HCT116 (cell line): ENCODE data around the gene HERPUD2. TPM values are rescaled to one million over a fixed set of nuclear protein-coding genes. Genes with fewer than 3 reads are reported as not detected.

ENCODE experiments used
- ATAC-seq: fragments of 200-7000 bp; cut with Tn5 transposase; 2 replicates; pipeline ENCODE4 v1.9.1; 2020; ENCODE audit warnings: mild to moderate bottlenecking, moderate library complexity
- BruUV-seq: library from RNA; stranded (reverse); fragments of 400-500 nt; replicated peaks from 2 replicates; lab custom pipeline; 2021; lab: Mats Ljungman, UMichigan
- CTCF ChIA-PET: fragments of 300-600 bp; sonication (Branson Sonifier 250); formaldehyde crosslinking; loops from one replicate; lab custom pipeline; 2021; ENCODE audit warnings: antibody characterized with exemption; lab: Charles Lee
- POLR2A ChIA-PET: fragments of 300-600, 350-600 bp; sonication (Branson Sonifier 250); formaldehyde crosslinking; loops from one replicate; lab custom pipeline; 2021; ENCODE audit warnings: antibody characterized with exemption; lab: Charles Lee
- RAD21 ChIA-PET, 2 experiments: fragments of 300-600 bp; sonication (Branson Sonifier 250); formaldehyde crosslinking; loops; one replicate each; lab custom pipeline; 2023; ENCODE audit warnings: low total read pairs in 2 of 2; ENCODE audit not compliant: uncharacterized antibody in 2 of 2, unreplicated experiment in 2 of 2, low non-redundant PET in 1 of 2; lab: Charles Lee
- DNase-seq: peaks from one replicate; pipeline ENCODE4 v3.0.0-alpha.2; 2010; ENCODE audit warnings: low read depth, low spot score
- H2AFZ ChIP-seq: fragments of 200-600 bp; shearing (Covaris generic), sonication (generic); 2 replicates; pipeline ENCODE4 v1.6.1; 2017; ENCODE audit warnings: low read depth, mixed run types, mixed read lengths, antibody characterized with exemption, low read length; ENCODE audit not compliant: poor library complexity, severe bottlenecking
- H3K27ac ChIP-seq: 2 replicates; pipeline ENCODE4 v1.5.1; 2012; ENCODE audit warnings: low read depth, low read length
- H3K27me3 ChIP-seq: fragments of 200-600 bp; sonication (generic); 2 replicates; pipeline ENCODE4 v1.6.1; 2016; ENCODE audit warnings: mixed run types, low read length, mixed read lengths; ENCODE audit not compliant: insufficient read depth
- H3K36me3 ChIP-seq, 2 experiments: fragments of 200-500 bp in 1 of 2; fragments of 200-600 bp in 1 of 2; sonication (Bioruptor generic) in 1 of 2; sonication (generic) in 1 of 2; 2 replicates each; pipeline versions ENCODE4 v1.5.1 to v1.6.1; 2014 to 2016; ENCODE audit warnings: low read length in 2 of 2, inconsistent platforms in 1 of 2, mixed read lengths in 1 of 2, mixed run types in 1 of 2; ENCODE audit not compliant: insufficient read depth in 2 of 2, control insufficient read depth in 1 of 2
- H3K4me1 ChIP-seq, 2 experiments: fragments of 200-600 bp in 1 of 2; sonication (generic) in 1 of 2; 2 replicates each; pipeline versions ENCODE4 v1.5.1 to v1.6.1; 2012 to 2017; ENCODE audit warnings: low read length in 2 of 2, inconsistent platforms in 1 of 2, mild to moderate bottlenecking in 1 of 2, mixed read lengths in 1 of 2, mixed run types in 1 of 2, moderate library complexity in 1 of 2; ENCODE audit not compliant: insufficient read depth in 2 of 2, control insufficient read depth in 1 of 2
- H3K4me2 ChIP-seq: fragments of 200-600 bp; sonication (generic); 2 replicates; pipeline ENCODE4 v1.6.1; 2017; ENCODE audit warnings: mixed run types, low read length, mixed read lengths
- H3K4me3 ChIP-seq, 2 experiments: fragments of 200-600 bp in 1 of 2; sonication (generic) in 1 of 2; replicated peaks in 1 of 2; 2 replicates each; pipeline ENCODE4 v1.5.1; 2011 to 2016; ENCODE audit warnings: low read length in 2 of 2, control low read depth in 1 of 2, low read depth in 1 of 2, mild to moderate bottlenecking in 1 of 2, mixed read lengths in 1 of 2, mixed run types in 1 of 2
- H3K79me2 ChIP-seq: fragments of 200-600 bp; sonication (generic); 2 replicates; pipeline ENCODE4 v1.6.1; 2017; ENCODE audit warnings: mild to moderate bottlenecking, mixed run types, low read length, moderate library complexity, mixed read lengths; ENCODE audit not compliant: insufficient read depth
- H3K9ac ChIP-seq: fragments of 200-600 bp; sonication (generic); 2 replicates; pipeline ENCODE4 v1.6.1; 2016; ENCODE audit warnings: low read length, mixed read lengths
- H3K9me2 ChIP-seq: fragments of 200-600 bp; sonication (generic), shearing (Covaris generic); 2 replicates; pipeline ENCODE4 v1.6.1; 2017; ENCODE audit warnings: mixed run types, mild to moderate bottlenecking, moderate library complexity; ENCODE audit not compliant: insufficient read depth
- H3K9me3 ChIP-seq, 2 experiments: fragments of 200-500 bp in 1 of 2; fragments of 200-600 bp in 1 of 2; sonication (Bioruptor generic) in 1 of 2; sonication (generic) in 1 of 2; 2 replicates each; pipeline ENCODE4 v1.6.1; 2014 to 2017; ENCODE audit warnings: low read length in 2 of 2, mixed read lengths in 2 of 2, inconsistent platforms in 1 of 2, low read depth in 1 of 2, mild to moderate bottlenecking in 1 of 2, mixed run types in 1 of 2, moderate library complexity in 1 of 2; ENCODE audit not compliant: control insufficient read depth in 1 of 2, insufficient read depth in 1 of 2
- H4K20me1 ChIP-seq: fragments of 200-600 bp; sonication (generic), shearing (Covaris generic); 2 replicates; pipeline ENCODE4 v1.6.1; 2017; ENCODE audit warnings: mixed run types, mild to moderate bottlenecking, moderate library complexity; ENCODE audit not compliant: insufficient read depth
- ATF3 ChIP-seq: IDR thresholded peaks from 2 replicates; pipeline ENCODE4 v1.6.1; 2012
- CBX3 ChIP-seq: IDR thresholded peaks from 2 replicates; pipeline ENCODE4 v1.6.1; 2012; ENCODE audit warnings: low read depth
- CTCF ChIP-seq, 3 experiments: fragments of 200-600 bp in 1 of 3; sonication (generic) in 1 of 3; IDR thresholded peaks in 2 of 3; conservative IDR thresholded peaks in 1 of 3; 2 replicates each; pipeline ENCODE4 v1.5.1; 2012 to 2017; ENCODE audit warnings: low read depth in 2 of 3, low read length in 2 of 3, antibody characterized with exemption in 1 of 3, borderline replicate concordance in 1 of 3, control low read depth in 1 of 3, mild to moderate bottlenecking in 1 of 3, mixed read lengths in 1 of 3, mixed run types in 1 of 3, moderate library complexity in 1 of 3; ENCODE audit not compliant: insufficient read depth in 1 of 3
- EGR1 ChIP-seq: IDR thresholded peaks from 2 replicates; pipeline ENCODE4 v1.6.1; 2012; ENCODE audit warnings: low read depth
- ELF1 ChIP-seq: IDR thresholded peaks from 2 replicates; pipeline ENCODE4 v1.6.1; 2012; ENCODE audit warnings: low read depth, borderline replicate concordance
- EZH2phosphoT487 ChIP-seq: fragments of 200-600 bp; IDR thresholded peaks from 2 replicates; pipeline ENCODE4 v1.6.1; 2018; ENCODE audit warnings: antibody characterized with exemption, borderline replicate concordance
- JUND ChIP-seq: IDR thresholded peaks from 2 replicates; pipeline ENCODE4 v1.6.1; 2012
- MAX ChIP-seq: IDR thresholded peaks from 2 replicates; pipeline ENCODE4 v1.6.1; 2012
- POLR2A ChIP-seq: IDR thresholded peaks from 2 replicates; pipeline ENCODE4 v1.7.0; 2011; ENCODE audit warnings: borderline replicate concordance; ENCODE audit not compliant: insufficient read depth, insufficient read length; ENCODE audit errors: extremely low read depth
- SIN3A ChIP-seq: IDR thresholded peaks from 2 replicates; pipeline ENCODE4 v1.6.1; 2012; ENCODE audit warnings: low read depth
- SP1 ChIP-seq: IDR thresholded peaks from 2 replicates; pipeline ENCODE4 v1.6.1; 2012; ENCODE audit warnings: low read depth
- SRF ChIP-seq: IDR thresholded peaks from 2 replicates; pipeline ENCODE4 v1.6.1; 2012; ENCODE audit warnings: low read depth
- YY1 ChIP-seq: IDR thresholded peaks from 2 replicates; pipeline ENCODE4 v1.6.1; 2011; ENCODE audit warnings: low read length, low read depth, moderate library complexity, mild to moderate bottlenecking; ENCODE audit not compliant: insufficient replicate concordance; ENCODE audit errors: extremely low read depth
- ZNF274 ChIP-seq: fragments of 200-500 bp; sonication (Bioruptor generic); IDR thresholded peaks from 2 replicates; pipeline ENCODE4 v1.6.1; 2014; ENCODE audit warnings: mild to moderate bottlenecking, low read depth, low read length, inconsistent platforms
- intact Hi-C: fragments of 100-400 bp; cut with micrococcal nuclease; formaldehyde crosslinking; loops from 2 replicates; pipeline ENCODE4 v1.10.0; 2022
- total RNA-seq: library from RNA; stranded (reverse); gene quantifications from one replicate; pipeline ENCODE4 v1.2.1, GENCODE V29; 2021; ENCODE audit not compliant: unreplicated experiment
- TF ChIP-seq, protein P1 (sequence below): IDR thresholded peaks from 2 replicates; pipeline ENCODE4 v1.6.1; 2011; ENCODE audit warnings: mild to moderate bottlenecking, low read length, moderate library complexity; ENCODE audit not compliant: insufficient replicate concordance; ENCODE audit errors: extremely low read depth

Gene HERPUD2
- total RNA-seq, 1 experiment from 2014 or later = 20.5 TPM

GRCh38 chr7:35617041-35617440 is 77.9 kb downstream of the HERPUD2 start (continued):
- no peak for TF ChIP-seq ATF3

- Histone ChIP-seq H3K9me2 (no peaks in the 10 kb centered on the region), H3K4me2 (no peak overlapping the region), H3K79me2 (no peaks in the 10 kb centered on the region), H3K9ac (no peak overlapping the region), H3K9me3 (no peaks in the 10 kb centered on the region), H3K4me3 (no peak overlapping the region), H3K27ac (no peak overlapping the region), H3K36me3 (no peaks in the 10 kb centered on the region), H2AFZ (no peak overlapping the region), H3K4me1 (no peaks in the 10 kb centered on the region), H3K27me3 (no peaks in the 10 kb centered on the region), H4K20me1 (no peaks in the 10 kb centered on the region)
- intact Hi-C loops = no loop called here
- ChIA-PET POLR2A (no interaction called here), RAD21 (no interaction called here), CTCF (no interaction called here)
- no peak for DNase-seq
- no TSS peak for BruUV-seq
- no peak for TF ChIP-seq JUND
- TF ChIP-seq, protein P1, sequence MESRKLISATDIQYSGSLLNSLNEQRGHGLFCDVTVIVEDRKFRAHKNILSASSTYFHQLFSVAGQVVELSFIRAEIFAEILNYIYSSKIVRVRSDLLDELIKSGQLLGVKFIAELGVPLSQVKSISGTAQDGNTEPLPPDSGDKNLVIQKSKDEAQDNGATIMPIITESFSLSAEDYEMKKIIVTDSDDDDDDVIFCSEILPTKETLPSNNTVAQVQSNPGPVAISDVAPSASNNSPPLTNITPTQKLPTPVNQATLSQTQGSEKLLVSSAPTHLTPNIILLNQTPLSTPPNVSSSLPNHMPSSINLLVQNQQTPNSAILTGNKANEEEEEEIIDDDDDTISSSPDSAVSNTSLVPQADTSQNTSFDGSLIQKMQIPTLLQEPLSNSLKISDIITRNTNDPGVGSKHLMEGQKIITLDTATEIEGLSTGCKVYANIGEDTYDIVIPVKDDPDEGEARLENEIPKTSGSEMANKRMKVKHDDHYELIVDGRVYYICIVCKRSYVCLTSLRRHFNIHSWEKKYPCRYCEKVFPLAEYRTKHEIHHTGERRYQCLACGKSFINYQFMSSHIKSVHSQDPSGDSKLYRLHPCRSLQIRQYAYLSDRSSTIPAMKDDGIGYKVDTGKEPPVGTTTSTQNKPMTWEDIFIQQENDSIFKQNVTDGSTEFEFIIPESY = no peak
- no peak for TF ChIP-seq POLR2A
- no peak for TF ChIP-seq MAX
- no peak for TF ChIP-seq EZH2phosphoT487
- no peak for TF ChIP-seq SIN3A
- no peak for TF ChIP-seq EGR1
- no peak for TF ChIP-seq SP1
- TF ChIP-seq CBX3 = no peak
- TF ChIP-seq ZNF274 = no peak
- TF ChIP-seq CTCF (IDR thresholded peaks at IDR 0.05 in 2 of 3, conservative IDR thresholded peaks at IDR 0.05 in 1 of 3; ENCODE audit: borderline replicate concordance in 1 of 3, insufficient read depth in 1 of 3, low read depth in 2 of 3, low read length in 2 of 3) = no peak
- no peak for TF ChIP-seq ELF1
- no peak for TF ChIP-seq YY1
- TF ChIP-seq SRF = no peak
- no peak for ATAC-seq
Observed at GRCh38 chr7:35613150-35613549, 81.8 kb downstream of the HERPUD2 start.
